Measurements from ENCODE around the gene PARD3B. TPM values are rescaled to one million over a fixed set of nuclear protein-coding genes. Genes with fewer than 3 reads are reported as not detected.

The PARD3B gene
- total RNA-seq, 1 donor from 2014 or later = not detected

DNA sequence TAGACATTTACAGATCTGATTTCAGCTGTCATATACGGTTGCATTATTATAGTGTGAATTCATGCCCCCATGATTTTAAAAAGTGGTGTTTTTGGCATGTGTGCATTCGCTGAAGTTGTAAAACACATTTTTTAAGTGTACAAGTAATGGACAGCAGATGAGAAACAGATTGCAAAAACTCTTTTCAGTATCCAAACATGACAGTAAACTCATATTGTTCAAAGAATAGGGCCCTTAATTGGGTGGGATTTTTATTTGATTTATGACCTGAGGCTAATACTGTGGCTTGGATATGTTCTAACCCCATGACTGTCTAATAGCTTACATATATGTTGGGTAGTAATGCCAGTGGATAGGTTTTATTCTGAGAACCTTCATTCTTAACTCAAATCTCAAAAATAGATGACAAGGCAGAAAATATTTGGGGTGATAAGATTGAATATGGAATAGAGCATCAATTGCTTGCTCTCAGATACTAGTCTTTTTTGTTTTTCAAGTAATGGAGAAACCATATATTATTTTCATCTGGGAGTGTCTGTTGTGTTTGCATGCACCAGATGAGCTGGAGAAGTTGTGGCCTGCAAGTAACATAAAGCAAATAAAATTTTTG, 118.6 kb downstream of the PARD3B start:
- Mint-ChIP-seq H3K4me3 (no peak overlapping the region), H3K36me3 (ENCODE audit: low read depth) (no peaks in the 10 kb centered on the region), H3K27me3 (no peaks in the 10 kb centered on the region), H3K9me3 (no peaks in the 10 kb centered on the region), H3K27ac (no peak overlapping the region), H3K4me1 (no peaks in the 10 kb centered on the region)
- POLR2A ChIA-PET = no interaction called here
- TF ChIP-seq, protein P1, sequence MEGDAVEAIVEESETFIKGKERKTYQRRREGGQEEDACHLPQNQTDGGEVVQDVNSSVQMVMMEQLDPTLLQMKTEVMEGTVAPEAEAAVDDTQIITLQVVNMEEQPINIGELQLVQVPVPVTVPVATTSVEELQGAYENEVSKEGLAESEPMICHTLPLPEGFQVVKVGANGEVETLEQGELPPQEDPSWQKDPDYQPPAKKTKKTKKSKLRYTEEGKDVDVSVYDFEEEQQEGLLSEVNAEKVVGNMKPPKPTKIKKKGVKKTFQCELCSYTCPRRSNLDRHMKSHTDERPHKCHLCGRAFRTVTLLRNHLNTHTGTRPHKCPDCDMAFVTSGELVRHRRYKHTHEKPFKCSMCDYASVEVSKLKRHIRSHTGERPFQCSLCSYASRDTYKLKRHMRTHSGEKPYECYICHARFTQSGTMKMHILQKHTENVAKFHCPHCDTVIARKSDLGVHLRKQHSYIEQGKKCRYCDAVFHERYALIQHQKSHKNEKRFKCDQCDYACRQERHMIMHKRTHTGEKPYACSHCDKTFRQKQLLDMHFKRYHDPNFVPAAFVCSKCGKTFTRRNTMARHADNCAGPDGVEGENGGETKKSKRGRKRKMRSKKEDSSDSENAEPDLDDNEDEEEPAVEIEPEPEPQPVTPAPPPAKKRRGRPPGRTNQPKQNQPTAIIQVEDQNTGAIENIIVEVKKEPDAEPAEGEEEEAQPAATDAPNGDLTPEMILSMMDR (IDR thresholded peaks at IDR 0.05) = no peak
- intact Hi-C loops (cut with micrococcal nuclease) = no loop called here
- ATAC-seq (ENCODE audit: low read depth) = no peak
- no peak for DNase-seq
- CTCF ChIA-PET = no interaction called here

DNA sequence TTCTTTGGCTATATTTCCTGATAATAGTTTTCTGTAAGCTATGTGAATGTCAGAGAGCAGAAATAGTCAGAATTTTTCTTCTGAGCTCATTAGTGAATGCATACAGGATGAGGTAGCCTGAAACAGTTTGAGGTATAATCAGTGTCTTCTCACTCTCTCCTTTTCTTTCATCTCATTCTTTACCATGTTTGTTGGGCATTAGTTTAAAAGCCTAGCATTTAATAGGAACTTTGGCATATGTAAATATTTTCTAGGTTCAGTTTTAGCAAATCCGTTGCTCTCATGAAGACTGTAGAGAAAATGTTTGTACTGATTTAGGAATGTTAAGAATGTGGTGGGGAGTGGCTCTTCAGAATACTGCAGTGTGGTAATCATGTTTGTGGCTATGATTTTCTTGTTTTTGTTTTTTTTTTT, 119.4 kb downstream of the PARD3B start:
- no peak for DNase-seq
- Mint-ChIP-seq H3K9me3 (no peaks in the 10 kb centered on the region), H3K4me3 (no peak overlapping the region), H3K27ac (no peak overlapping the region), H3K4me1 (no peaks in the 10 kb centered on the region), H3K27me3 (no peaks in the 10 kb centered on the region), H3K36me3 (ENCODE audit: low read depth) (no peaks in the 10 kb centered on the region)
- TF ChIP-seq, protein P1 (IDR thresholded peaks at IDR 0.05) = no peak
- ChIA-PET POLR2A (no interaction called here), CTCF (no interaction called here)
- ATAC-seq (ENCODE audit: low read depth) = no peak
- intact Hi-C loops (cut with micrococcal nuclease) = no loop called here

GRCh38 chr2:204665207-204665606, 119.9 kb downstream of the PARD3B start:
- Mint-ChIP-seq H3K9me3 (no peaks in the 10 kb centered on the region), H3K4me3 (no peak overlapping the region), H3K36me3 (ENCODE audit: low read depth) (no peaks in the 10 kb centered on the region), H3K4me1 (no peaks in the 10 kb centered on the region), H3K27me3 (no peaks in the 10 kb centered on the region), H3K27ac (no peak overlapping the region)
- POLR2A ChIA-PET = no interaction called here
- intact Hi-C loops (cut with micrococcal nuclease) = no loop called here
- ATAC-seq (ENCODE audit: low read depth) (no peak), DNase-seq (no peak)
- TF ChIP-seq, protein P1 (IDR thresholded peaks at IDR 0.05) = no peak
- CTCF ChIA-PET = no interaction called here

- TF ChIP-seq, protein P1 (IDR thresholded peaks at IDR 0.05) = no peak
- Mint-ChIP-seq H3K27ac (no peak overlapping the region), H3K4me3 (no peak overlapping the region), H3K27me3 (no peaks in the 10 kb centered on the region), H3K4me1 (no peaks in the 10 kb centered on the region), H3K9me3 (no peaks in the 10 kb centered on the region), H3K36me3 (ENCODE audit: low read depth) (no peaks in the 10 kb centered on the region)
- intact Hi-C loops (cut with micrococcal nuclease) = no loop called here
- DNase-seq (no peak), ATAC-seq (ENCODE audit: low read depth) (no peak)
- ChIA-PET CTCF (no interaction called here), POLR2A (no interaction called here)
Measured at GRCh38 chr2:204665771-204666170, 120.5 kb downstream of the PARD3B start.

GRCh38 chr2:204667990-204668389, 122.7 kb downstream of the PARD3B start:
- Mint-ChIP-seq H3K9me3 (no peaks in the 10 kb centered on the region), H3K4me3 (no peak overlapping the region), H3K4me1 (no peaks in the 10 kb centered on the region), H3K36me3 (ENCODE audit: low read depth) (no peaks in the 10 kb centered on the region), H3K27me3 (no peaks in the 10 kb centered on the region), H3K27ac (no peak overlapping the region)
- POLR2A ChIA-PET = no interaction called here
- intact Hi-C loops (cut with micrococcal nuclease) = no loop called here
- ATAC-seq (ENCODE audit: low read depth) = no peak
- TF ChIP-seq, protein P1 (IDR thresholded peaks at IDR 0.05) = no peak
- CTCF ChIA-PET = no interaction called here
- no peak for DNase-seq

Measured in activated B cell treated with CpG ODN at 0.5 μM for 24 hours (primary cell).